ENCODE measurements around the gene SNX25. TPM values are rescaled to one million over a fixed set of nuclear protein-coding genes. Genes with fewer than 3 reads are reported as not detected.

SNX25 gene
- total and polyA plus RNA-seq, 4 donors, result 2.8 to 13.9 (median 5.0) TPM

GRCh38 chr4:185317880-185318279 lies 108.5 kb downstream of the SNX25 start:
- Histone ChIP-seq H3K9ac (ENCODE audit: low read depth in 1 of 2, low read length in 2 of 2) (no peak overlapping the region), H3K27ac (ENCODE audit: low read depth in 1 of 2, low read length in 2 of 2) (no peak overlapping the region), H3K36me3 (ENCODE audit: control insufficient read depth in 4 of 4, insufficient read depth in 3 of 4, low read depth in 1 of 4, low read length in 3 of 4) (peaks cover 0 to 7% (median 2%) of the 10 kb centered on the region in 4 donors), H3K4me1 (ENCODE audit: control insufficient read depth in 4 of 4, insufficient read depth in 4 of 4, low read length in 3 of 4) (no peaks in the 10 kb centered on the region), H3K9me3 (ENCODE audit: control insufficient read depth in 4 of 4, low read length in 3 of 4) (no peaks in the 10 kb centered on the region), H3K4me3 (ENCODE audit: low read depth in 1 of 3, low read length in 3 of 3) (no peak overlapping the region), H3K27me3 (ENCODE audit: control insufficient read depth in 4 of 4, insufficient read depth in 4 of 4, low read length in 3 of 4) (no peaks in the 10 kb centered on the region)
- 97% methylated on average over 1 of the region's 1 CpG for WGBS
- no peak for TF ChIP-seq ATF3 (IDR thresholded peaks at IDR 0.05)
- no peak for TF ChIP-seq NR2F2 (IDR thresholded peaks at IDR 0.05)
- TF ChIP-seq MAX (IDR thresholded peaks at IDR 0.05), result no peak
- TF ChIP-seq HNF4G (IDR thresholded peaks at IDR 0.05), result no peak
- no peak for TF ChIP-seq EGR1 (IDR thresholded peaks at IDR 0.05; ENCODE audit: low read depth in 2 of 2)
- TF ChIP-seq GABPA (IDR thresholded peaks at IDR 0.05 in 1 of 2, conservative IDR thresholded peaks at IDR 0.05 in 1 of 2), result no peak
- no peak for TF ChIP-seq JUND (IDR thresholded peaks at IDR 0.05)
- TF ChIP-seq SP1 (IDR thresholded peaks at IDR 0.05), result no peak
- no peak for TF ChIP-seq TAF1 (conservative IDR thresholded peaks at IDR 0.05)
- TF ChIP-seq, protein P1, sequence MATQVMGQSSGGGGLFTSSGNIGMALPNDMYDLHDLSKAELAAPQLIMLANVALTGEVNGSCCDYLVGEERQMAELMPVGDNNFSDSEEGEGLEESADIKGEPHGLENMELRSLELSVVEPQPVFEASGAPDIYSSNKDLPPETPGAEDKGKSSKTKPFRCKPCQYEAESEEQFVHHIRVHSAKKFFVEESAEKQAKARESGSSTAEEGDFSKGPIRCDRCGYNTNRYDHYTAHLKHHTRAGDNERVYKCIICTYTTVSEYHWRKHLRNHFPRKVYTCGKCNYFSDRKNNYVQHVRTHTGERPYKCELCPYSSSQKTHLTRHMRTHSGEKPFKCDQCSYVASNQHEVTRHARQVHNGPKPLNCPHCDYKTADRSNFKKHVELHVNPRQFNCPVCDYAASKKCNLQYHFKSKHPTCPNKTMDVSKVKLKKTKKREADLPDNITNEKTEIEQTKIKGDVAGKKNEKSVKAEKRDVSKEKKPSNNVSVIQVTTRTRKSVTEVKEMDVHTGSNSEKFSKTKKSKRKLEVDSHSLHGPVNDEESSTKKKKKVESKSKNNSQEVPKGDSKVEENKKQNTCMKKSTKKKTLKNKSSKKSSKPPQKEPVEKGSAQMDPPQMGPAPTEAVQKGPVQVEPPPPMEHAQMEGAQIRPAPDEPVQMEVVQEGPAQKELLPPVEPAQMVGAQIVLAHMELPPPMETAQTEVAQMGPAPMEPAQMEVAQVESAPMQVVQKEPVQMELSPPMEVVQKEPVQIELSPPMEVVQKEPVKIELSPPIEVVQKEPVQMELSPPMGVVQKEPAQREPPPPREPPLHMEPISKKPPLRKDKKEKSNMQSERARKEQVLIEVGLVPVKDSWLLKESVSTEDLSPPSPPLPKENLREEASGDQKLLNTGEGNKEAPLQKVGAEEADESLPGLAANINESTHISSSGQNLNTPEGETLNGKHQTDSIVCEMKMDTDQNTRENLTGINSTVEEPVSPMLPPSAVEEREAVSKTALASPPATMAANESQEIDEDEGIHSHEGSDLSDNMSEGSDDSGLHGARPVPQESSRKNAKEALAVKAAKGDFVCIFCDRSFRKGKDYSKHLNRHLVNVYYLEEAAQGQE (IDR thresholded peaks at IDR 0.05), result no peak
- no peak for DNase-seq (ENCODE audit: low spot score)

GRCh38 chr4:185318679-185319078 lies 109.3 kb downstream of the SNX25 start:
- Histone ChIP-seq H3K4me3 (ENCODE audit: low read depth in 1 of 3, low read length in 3 of 3) (no peak overlapping the region), H3K27ac (ENCODE audit: low read depth in 1 of 2, low read length in 2 of 2) (no peak overlapping the region), H3K9ac (ENCODE audit: low read depth in 1 of 2, low read length in 2 of 2) (no peak overlapping the region), H3K36me3 (ENCODE audit: control insufficient read depth in 4 of 4, insufficient read depth in 3 of 4, low read depth in 1 of 4, low read length in 3 of 4) (peaks cover 0 to 3% (median under 1%) of the 10 kb centered on the region in 4 donors), H3K9me3 (ENCODE audit: control insufficient read depth in 4 of 4, low read length in 3 of 4) (no peaks in the 10 kb centered on the region), H3K4me1 (ENCODE audit: control insufficient read depth in 4 of 4, insufficient read depth in 4 of 4, low read length in 3 of 4) (no peaks in the 10 kb centered on the region), H3K27me3 (ENCODE audit: control insufficient read depth in 4 of 4, insufficient read depth in 4 of 4, low read length in 3 of 4) (no peaks in the 10 kb centered on the region)
- no peak for TF ChIP-seq ATF3 (IDR thresholded peaks at IDR 0.05)
- TF ChIP-seq HNF4A (conservative IDR thresholded peaks at IDR 0.05), result peak; percentile 19 to 39
- peak in 1 of 2 donors; percentile 37 for TF ChIP-seq RXRA (IDR thresholded peaks at IDR 0.05)
- TF ChIP-seq RAD21 (IDR thresholded peaks at IDR 0.05), result peak in 1 of 2 donors; percentile 24
- 32% methylated on average over 2 of the region's 2 CpGs for WGBS
- no peak for DNase-seq (ENCODE audit: low spot score)

- no peak overlapping the region for H3K27ac ChIP-seq (ENCODE audit: low read depth in 1 of 2, low read length in 2 of 2)
- WGBS, result 80% methylated on average over 2 of the region's 2 CpGs
- H3K4me3 ChIP-seq (ENCODE audit: low read depth in 1 of 3, low read length in 3 of 3), result no peak overlapping the region
- no peak for DNase-seq (ENCODE audit: low spot score)
- peaks cover 0 to 2% (median under 1%) of the 10 kb centered on the region in 4 donors for H3K36me3 ChIP-seq (ENCODE audit: control insufficient read depth in 4 of 4, insufficient read depth in 3 of 4, low read depth in 1 of 4, low read length in 3 of 4)
- H3K27me3 ChIP-seq (ENCODE audit: control insufficient read depth in 4 of 4, insufficient read depth in 4 of 4, low read length in 3 of 4), result no peaks in the 10 kb centered on the region
- no peaks in the 10 kb centered on the region for H3K9me3 ChIP-seq (ENCODE audit: control insufficient read depth in 4 of 4, low read length in 3 of 4)
- H3K4me1 ChIP-seq (ENCODE audit: control insufficient read depth in 4 of 4, insufficient read depth in 4 of 4, low read length in 3 of 4), result no peaks in the 10 kb centered on the region
- no peak overlapping the region for H3K9ac ChIP-seq (ENCODE audit: low read depth in 1 of 2, low read length in 2 of 2)
- TF ChIP-seq RXRA (IDR thresholded peaks at IDR 0.05), result no peak
- TF ChIP-seq FOXA2 (IDR thresholded peaks at IDR 0.05), result no peak
- no peak for TF ChIP-seq FOXA1 (IDR thresholded peaks at IDR 0.05)
- no peak for TF ChIP-seq GABPA (IDR thresholded peaks at IDR 0.05 in 1 of 2, conservative IDR thresholded peaks at IDR 0.05 in 1 of 2)
- TF ChIP-seq MAX (IDR thresholded peaks at IDR 0.05), result no peak
- TF ChIP-seq, protein P1 (IDR thresholded peaks at IDR 0.05), result no peak
- TF ChIP-seq HNF4A (conservative IDR thresholded peaks at IDR 0.05), result no peak
- no peak for TF ChIP-seq YY1 (IDR thresholded peaks at IDR 0.05)
- TF ChIP-seq ATF3 (IDR thresholded peaks at IDR 0.05), result no peak
- no peak for TF ChIP-seq ZBTB33 (IDR thresholded peaks at IDR 0.05)
- TF ChIP-seq SP1 (IDR thresholded peaks at IDR 0.05), result no peak
- no peak for TF ChIP-seq TAF1 (conservative IDR thresholded peaks at IDR 0.05)
- TF ChIP-seq JUND (IDR thresholded peaks at IDR 0.05), result no peak
- no peak for TF ChIP-seq EGR1 (IDR thresholded peaks at IDR 0.05; ENCODE audit: low read depth in 2 of 2)
Observed at GRCh38 chr4:185322803-185323202, 113.4 kb downstream of the SNX25 start.

Data from liver (tissue), 9 donors.